ENCODE data around the gene ABLIM2.

The ABLIM2 gene

DNA sequence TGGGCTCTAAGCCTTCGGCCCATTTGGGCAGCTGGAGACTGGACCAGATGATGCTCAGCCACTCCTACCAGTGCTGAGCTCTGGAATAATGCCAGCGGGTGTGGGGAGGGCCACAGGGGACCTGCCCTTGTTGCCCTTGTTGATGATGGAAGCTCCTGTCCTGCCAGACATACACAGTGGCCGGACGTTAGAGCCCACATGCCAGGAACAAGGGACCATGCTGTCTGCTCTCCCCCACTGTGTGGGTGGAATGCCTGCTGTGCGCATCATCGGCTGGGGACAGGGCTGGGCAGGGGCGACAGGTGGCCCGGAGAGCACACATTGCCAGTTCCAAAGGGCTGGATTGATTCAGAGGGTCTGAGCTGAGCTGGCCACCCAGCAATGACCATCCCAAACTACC, 2.0 kb downstream of the ABLIM2 start:
- Histone ChIP-seq H3K27me3 (ENCODE audit: low read length) (no peaks in the 10 kb centered on the region), H3K4me2 (ENCODE audit: low read depth, low read length, poor library complexity, severe bottlenecking) (no peak overlapping the region), H3K9me2 (replicated peaks; ENCODE audit: insufficient read depth, low read length) (no peaks in the 10 kb centered on the region), H4K20me1 (ENCODE audit: low read depth, low read length) (no peaks in the 10 kb centered on the region), H2AFZ (ENCODE audit: low read depth, low read length, severe bottlenecking) (no peak overlapping the region), H3K36me3 (ENCODE audit: low read length) (no peaks in the 10 kb centered on the region), H3K9ac (ENCODE audit: low read length) (no peak overlapping the region), H3K4me3 (ENCODE audit: insufficient read depth, low read length, poor library complexity, severe bottlenecking) (no peak overlapping the region), H3K9me3 (ENCODE audit: insufficient read depth, low read length) (no peaks in the 10 kb centered on the region), H3K27ac (ENCODE audit: low read depth, low read length) (no peak overlapping the region), H3K79me2 (ENCODE audit: insufficient read depth, low read length) (no peaks in the 10 kb centered on the region), H3F3A (ENCODE audit: insufficient read depth) (no peaks in the 10 kb centered on the region)
- TF ChIP-seq EZH2phosphoT487 (conservative IDR thresholded peaks at IDR 0.05; ENCODE audit: low read length), result no peak
- TF ChIP-seq, protein P1, sequence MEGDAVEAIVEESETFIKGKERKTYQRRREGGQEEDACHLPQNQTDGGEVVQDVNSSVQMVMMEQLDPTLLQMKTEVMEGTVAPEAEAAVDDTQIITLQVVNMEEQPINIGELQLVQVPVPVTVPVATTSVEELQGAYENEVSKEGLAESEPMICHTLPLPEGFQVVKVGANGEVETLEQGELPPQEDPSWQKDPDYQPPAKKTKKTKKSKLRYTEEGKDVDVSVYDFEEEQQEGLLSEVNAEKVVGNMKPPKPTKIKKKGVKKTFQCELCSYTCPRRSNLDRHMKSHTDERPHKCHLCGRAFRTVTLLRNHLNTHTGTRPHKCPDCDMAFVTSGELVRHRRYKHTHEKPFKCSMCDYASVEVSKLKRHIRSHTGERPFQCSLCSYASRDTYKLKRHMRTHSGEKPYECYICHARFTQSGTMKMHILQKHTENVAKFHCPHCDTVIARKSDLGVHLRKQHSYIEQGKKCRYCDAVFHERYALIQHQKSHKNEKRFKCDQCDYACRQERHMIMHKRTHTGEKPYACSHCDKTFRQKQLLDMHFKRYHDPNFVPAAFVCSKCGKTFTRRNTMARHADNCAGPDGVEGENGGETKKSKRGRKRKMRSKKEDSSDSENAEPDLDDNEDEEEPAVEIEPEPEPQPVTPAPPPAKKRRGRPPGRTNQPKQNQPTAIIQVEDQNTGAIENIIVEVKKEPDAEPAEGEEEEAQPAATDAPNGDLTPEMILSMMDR (IDR thresholded peaks at IDR 0.05; ENCODE audit: insufficient read depth, low read length, poor library complexity, severe bottlenecking), result no peak

DNA sequence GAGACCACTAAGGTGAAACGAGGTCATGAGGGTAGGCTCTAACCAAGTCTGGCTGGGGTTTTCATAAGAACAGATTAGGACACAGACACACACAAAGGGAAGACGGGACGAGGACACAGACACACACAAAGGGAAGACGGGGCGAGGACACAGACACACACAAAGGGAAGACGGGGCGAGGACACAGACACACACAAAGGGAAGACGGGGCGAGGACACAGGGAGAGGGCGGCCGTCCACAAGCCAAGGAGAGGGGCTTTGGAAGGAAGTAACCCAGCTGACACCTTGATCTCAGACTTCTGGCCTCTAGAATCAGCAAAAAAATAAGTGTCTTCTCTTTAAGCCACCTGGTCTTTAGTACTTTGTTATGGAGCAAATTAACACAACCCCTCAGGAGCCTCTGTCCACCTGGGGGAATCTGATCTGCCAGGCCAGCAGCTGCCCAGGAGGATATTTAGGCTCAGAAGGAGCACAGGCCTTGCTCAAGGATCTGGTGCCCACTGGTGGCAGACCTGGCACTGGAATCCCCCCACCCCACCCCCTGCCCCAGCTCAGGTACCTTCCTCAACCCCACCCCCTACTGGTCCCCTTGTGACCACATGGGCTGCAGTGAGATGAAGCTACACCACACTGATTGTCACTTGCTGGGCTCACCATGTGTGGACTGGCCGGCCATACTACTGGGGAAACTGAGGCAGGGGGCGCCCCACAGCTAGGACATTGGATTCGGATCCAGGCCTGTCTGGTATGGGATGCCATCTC, 2.8 kb downstream of the ABLIM2 start:
- Histone ChIP-seq H4K20me1 (ENCODE audit: low read depth, low read length) (no peaks in the 10 kb centered on the region), H3K9me2 (replicated peaks; ENCODE audit: insufficient read depth, low read length) (no peaks in the 10 kb centered on the region), H3K9ac (ENCODE audit: low read length) (no peak overlapping the region), H3K9me3 (ENCODE audit: insufficient read depth, low read length) (no peaks in the 10 kb centered on the region), H3K79me2 (ENCODE audit: insufficient read depth, low read length) (no peaks in the 10 kb centered on the region), H3K4me2 (ENCODE audit: low read depth, low read length, poor library complexity, severe bottlenecking) (no peak overlapping the region), H2AFZ (ENCODE audit: low read depth, low read length, severe bottlenecking) (no peak overlapping the region), H3K27ac (ENCODE audit: low read depth, low read length) (no peak overlapping the region), H3K36me3 (ENCODE audit: low read length) (no peaks in the 10 kb centered on the region), H3K4me3 (ENCODE audit: insufficient read depth, low read length, poor library complexity, severe bottlenecking) (no peak overlapping the region), H3K27me3 (ENCODE audit: low read length) (no peaks in the 10 kb centered on the region), H3F3A (ENCODE audit: insufficient read depth) (no peaks in the 10 kb centered on the region)
- TF ChIP-seq, protein P1 (IDR thresholded peaks at IDR 0.05; ENCODE audit: insufficient read depth, low read length, poor library complexity, severe bottlenecking), result no peak
- TF ChIP-seq EZH2phosphoT487 (conservative IDR thresholded peaks at IDR 0.05; ENCODE audit: low read length), result no peak

DNA sequence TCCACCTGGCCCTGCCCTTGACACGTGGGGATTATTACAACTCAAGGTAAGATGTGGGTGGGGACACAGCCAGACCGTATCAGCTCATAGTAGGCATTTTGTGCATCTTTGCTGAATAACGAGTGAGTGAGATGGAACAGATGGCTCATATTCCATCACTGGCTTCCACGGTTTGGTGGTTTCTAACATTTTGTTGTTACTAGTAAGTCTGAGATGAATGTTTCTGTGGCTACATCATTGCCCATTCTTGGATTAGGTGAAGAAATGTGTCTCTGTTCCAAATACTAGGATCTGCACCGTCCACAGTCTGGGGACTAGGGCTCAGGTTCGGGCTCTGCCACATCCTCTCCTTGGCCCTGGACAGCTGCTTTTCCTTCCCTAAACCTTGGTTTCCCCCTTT, 3.6 kb downstream of the ABLIM2 start:
- H3K9ac ChIP-seq (ENCODE audit: low read length), result no peak overlapping the region
- H3K27ac ChIP-seq (ENCODE audit: low read depth, low read length), result no peak overlapping the region
- no peak for TF ChIP-seq EZH2phosphoT487 (conservative IDR thresholded peaks at IDR 0.05; ENCODE audit: low read length)
- TF ChIP-seq, protein P1 (IDR thresholded peaks at IDR 0.05; ENCODE audit: insufficient read depth, low read length, poor library complexity, severe bottlenecking), result no peak
- H3K4me3 ChIP-seq (ENCODE audit: insufficient read depth, low read length, poor library complexity, severe bottlenecking), result no peak overlapping the region
- no peak overlapping the region for H3K4me2 ChIP-seq (ENCODE audit: low read depth, low read length, poor library complexity, severe bottlenecking)
- H2AFZ ChIP-seq (ENCODE audit: low read depth, low read length, severe bottlenecking), result no peak overlapping the region
- H3K9me3 ChIP-seq (ENCODE audit: insufficient read depth, low read length), result no peaks in the 10 kb centered on the region
- no peaks in the 10 kb centered on the region for H3F3A ChIP-seq (ENCODE audit: insufficient read depth)
- H3K27me3 ChIP-seq (ENCODE audit: low read length), result no peaks in the 10 kb centered on the region
- no peaks in the 10 kb centered on the region for H3K36me3 ChIP-seq (ENCODE audit: low read length)
- H4K20me1 ChIP-seq (ENCODE audit: low read depth, low read length), result no peaks in the 10 kb centered on the region
- no peaks in the 10 kb centered on the region for H3K9me2 ChIP-seq (replicated peaks; ENCODE audit: insufficient read depth, low read length)
- no peaks in the 10 kb centered on the region for H3K79me2 ChIP-seq (ENCODE audit: insufficient read depth, low read length)
